ENCODE measurements around the gene SHISAL2B.
"Not testable (repeated sequence)": the region's sequence is repeated elsewhere in the genome, so short reads cannot be mapped to it uniquely, and the experiment has no call there.

Gene SHISAL2B

GRCh38 chr5:64706074-64706473 is 15.8 kb downstream of the SHISAL2B start:
- DNase-seq = not testable (repeated sequence)

GRCh38 chr5:64707191-64707590 is 16.9 kb downstream of the SHISAL2B start:
- no peak for DNase-seq

GRCh38 chr5:64714495-64714894 is 24.2 kb downstream of the SHISAL2B start:
- DNase-seq = not testable (repeated sequence)

GRCh38 chr5:64722588-64722987 is 32.3 kb downstream of the SHISAL2B start:
- DNase-seq = no peak

GRCh38 chr5:64727150-64727549 is 36.8 kb downstream of the SHISAL2B start:
- DNase-seq = no peak

- no peak for DNase-seq
Measured at GRCh38 chr5:64742411-64742810, 52.1 kb downstream of the SHISAL2B start.

GRCh38 chr5:64742821-64743220 is 52.5 kb downstream of the SHISAL2B start:
- DNase-seq = no peak

GRCh38 chr5:64744914-64745313 is 54.6 kb downstream of the SHISAL2B start:
- DNase-seq = no peak

- DNase-seq = no peak
Measured at GRCh38 chr5:64746446-64746845, 56.1 kb downstream of the SHISAL2B start.

- no peak for DNase-seq
Measured at GRCh38 chr5:64749385-64749784, 59.1 kb downstream of the SHISAL2B start.

- DNase-seq = no peak
Measured at GRCh38 chr5:64754066-64754465, 63.8 kb downstream of the SHISAL2B start.

GRCh38 chr5:64758901-64759300 is 68.6 kb downstream of the SHISAL2B start:
- no peak for DNase-seq

- no peak for DNase-seq
Measured at GRCh38 chr5:64759960-64760660, 69.8 kb downstream of the SHISAL2B start.

GRCh38 chr5:64763948-64764503 is 73.7 kb downstream of the SHISAL2B start:
- no peak for DNase-seq

- DNase-seq = no peak
Measured at GRCh38 chr5:64765804-64766504, 75.7 kb downstream of the SHISAL2B start.

GRCh38 chr5:64766941-64767340 is 76.6 kb downstream of the SHISAL2B start:
- no peak for DNase-seq
